Measurements from ENCODE around the gene C1orf116. TPM values are rescaled to one million over a fixed set of nuclear protein-coding genes. Genes with fewer than 3 reads are reported as not detected.

C1orf116 gene
- total RNA-seq, 2 experiments from 2014 or later = not detected

- H3K4me3 Mint-ChIP-seq = no peak overlapping the region
- H3K4me1 Mint-ChIP-seq = no peaks in the 10 kb centered on the region
- H3K27me3 Mint-ChIP-seq = peaks cover 29% of the 10 kb centered on the region
- ChIA-PET POLR2A (no interaction called here), CTCF (no interaction called here)
- no peak overlapping the region for H3K27ac Mint-ChIP-seq
- H3K36me3 Mint-ChIP-seq (ENCODE audit: low read depth) = no peaks in the 10 kb centered on the region
- H3K9me3 Mint-ChIP-seq = no peaks in the 10 kb centered on the region
- no peak for DNase-seq
Observed at GRCh38 chr1:207007352-207008033, 25.1 kb downstream of the C1orf116 start.

DNA sequence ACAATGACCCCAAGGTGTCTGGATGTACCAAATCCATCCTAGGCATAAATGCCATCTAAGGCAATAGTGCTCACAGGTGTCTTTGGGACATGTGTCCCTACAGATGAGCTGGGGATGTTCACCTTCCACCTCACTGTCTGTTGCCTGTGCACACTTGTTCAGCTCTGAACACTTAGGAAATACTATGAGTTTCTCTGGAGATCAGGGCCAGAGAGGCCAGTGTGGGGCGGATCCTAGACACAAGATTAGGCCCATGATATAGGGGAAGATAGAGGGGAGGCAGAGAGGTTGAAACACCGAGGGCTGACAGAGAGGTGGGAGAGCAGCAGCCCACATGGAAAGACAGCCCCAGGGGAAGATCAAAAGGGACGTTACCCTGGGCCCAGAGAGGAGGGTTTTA is 25.6 kb downstream of the C1orf116 start:
- Mint-ChIP-seq H3K36me3 (ENCODE audit: low read depth) (no peaks in the 10 kb centered on the region), H3K27me3 (peaks cover 23% of the 10 kb centered on the region), H3K27ac (no peak overlapping the region), H3K9me3 (no peaks in the 10 kb centered on the region), H3K4me1 (no peaks in the 10 kb centered on the region), H3K4me3 (no peak overlapping the region)
- ChIA-PET POLR2A (no interaction called here), CTCF (no interaction called here)
- DNase-seq = no peak

- no peak overlapping the region for H3K27ac Mint-ChIP-seq
- no peak for DNase-seq
- H3K4me1 Mint-ChIP-seq = no peaks in the 10 kb centered on the region
- ChIA-PET POLR2A (no interaction called here), CTCF (interaction anchor here (1.0 kb wide), 2 partner anchors 20 to 60 kb away, joined by 3 read pairs; partner anchors contain the start of gene PIGR)
- no peaks in the 10 kb centered on the region for H3K36me3 Mint-ChIP-seq (ENCODE audit: low read depth)
- H3K4me3 Mint-ChIP-seq = no peak overlapping the region
- H3K9me3 Mint-ChIP-seq = no peaks in the 10 kb centered on the region
- H3K27me3 Mint-ChIP-seq = peaks cover 19% of the 10 kb centered on the region
Observed at GRCh38 chr1:207006083-207006482, 26.5 kb downstream of the C1orf116 start.

DNA sequence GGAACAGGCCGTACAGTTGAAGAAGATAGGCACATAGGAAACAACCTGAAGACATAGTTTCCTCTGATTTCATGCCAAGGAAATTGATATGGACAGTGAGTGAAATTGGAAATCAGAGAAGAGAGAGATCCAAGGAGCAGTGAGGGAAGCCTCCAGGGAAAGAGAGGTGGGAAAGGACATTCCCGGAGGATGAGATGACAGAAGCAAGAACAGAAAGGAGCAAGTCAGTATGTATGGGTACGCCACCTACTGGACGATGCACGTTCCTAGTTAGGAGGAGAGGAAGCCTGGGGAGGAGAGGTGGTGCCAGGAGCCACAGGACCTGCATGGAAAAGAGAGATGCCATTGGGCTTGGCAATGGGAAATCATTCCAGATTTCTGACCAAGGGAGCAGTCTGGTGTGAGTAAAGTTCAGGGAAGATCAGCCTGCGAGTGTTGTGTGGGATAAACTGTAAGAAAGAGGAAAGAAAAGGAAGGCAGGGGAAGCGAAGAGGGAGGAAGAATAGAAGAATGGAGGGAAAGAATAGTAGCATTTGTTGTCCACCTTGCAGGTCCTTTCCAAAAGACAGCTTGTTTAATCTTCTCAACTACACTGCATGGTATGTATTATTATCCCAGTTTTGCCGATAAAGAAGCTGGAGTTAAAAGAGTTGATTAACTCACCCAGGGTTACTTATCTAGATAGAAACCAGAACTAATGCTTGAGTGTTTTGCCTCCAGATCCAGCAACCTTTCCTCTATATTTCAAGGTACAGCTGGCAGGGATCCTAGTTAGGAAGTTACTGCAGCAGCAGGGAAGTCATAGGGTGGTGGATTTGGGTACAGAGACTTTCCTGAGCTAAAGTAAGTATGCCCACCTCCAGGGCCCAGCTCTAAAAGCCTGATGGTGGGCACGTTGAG is 27.4 kb downstream of the C1orf116 start:
- Mint-ChIP-seq H3K27me3 (peaks cover 18% of the 10 kb centered on the region), H3K4me1 (no peaks in the 10 kb centered on the region), H3K36me3 (ENCODE audit: low read depth) (no peaks in the 10 kb centered on the region), H3K4me3 (no peak overlapping the region), H3K9me3 (no peaks in the 10 kb centered on the region), H3K27ac (no peak overlapping the region)
- peak; percentile 54 for DNase-seq
- ChIA-PET POLR2A (no interaction called here), CTCF (interaction anchor here (0.8 to 1.8 kb wide), 8 partner anchors 15 to 66 kb away, joined by 3 to 4 read pairs (median 3); partner anchors contain the start of gene PIGR)

- no peak overlapping the region for H3K4me3 Mint-ChIP-seq
- no peaks in the 10 kb centered on the region for H3K9me3 Mint-ChIP-seq
- peaks cover 27% of the 10 kb centered on the region for H3K27me3 Mint-ChIP-seq
- CTCF ChIA-PET = interaction anchor here (1.2 to 1.8 kb wide), 3 partner anchors 12 to 21 kb away, joined by 3 to 4 read pairs (median 4); no protein-coding TSS in a partner anchor
- H3K4me1 Mint-ChIP-seq = no peaks in the 10 kb centered on the region
- no peak for DNase-seq
- POLR2A ChIA-PET = no interaction called here
- H3K27ac Mint-ChIP-seq = no peak overlapping the region
- no peaks in the 10 kb centered on the region for H3K36me3 Mint-ChIP-seq (ENCODE audit: low read depth)
Observed at GRCh38 chr1:207003210-207003609, 29.3 kb downstream of the C1orf116 start.

- CTCF ChIA-PET = interaction anchor here (1.7 kb wide), 1 partner anchor 22 kb away, joined by 3 read pairs; no protein-coding TSS in a partner anchor
- no peak for DNase-seq
- H3K4me1 Mint-ChIP-seq = no peaks in the 10 kb centered on the region
- H3K27ac Mint-ChIP-seq = no peak overlapping the region
- no peaks in the 10 kb centered on the region for H3K36me3 Mint-ChIP-seq (ENCODE audit: low read depth)
- peaks cover 27% of the 10 kb centered on the region for H3K27me3 Mint-ChIP-seq
- POLR2A ChIA-PET = no interaction called here
- H3K4me3 Mint-ChIP-seq = no peak overlapping the region
- H3K9me3 Mint-ChIP-seq = no peaks in the 10 kb centered on the region
Observed at GRCh38 chr1:207002724-207003146, 29.8 kb downstream of the C1orf116 start.

GRCh38 chr1:207001492-207002245 is 30.9 kb downstream of the C1orf116 start:
- ChIA-PET POLR2A (no interaction called here), CTCF (interaction anchor here (1.1 to 1.7 kb wide), 2 partner anchors 23 to 34 kb away, joined by 3 read pairs; no protein-coding TSS in a partner anchor)
- Mint-ChIP-seq H3K4me3 (no peak overlapping the region), H3K4me1 (no peaks in the 10 kb centered on the region), H3K27me3 (peaks cover 28% of the 10 kb centered on the region), H3K9me3 (no peaks in the 10 kb centered on the region), H3K36me3 (ENCODE audit: low read depth) (no peaks in the 10 kb centered on the region), H3K27ac (no peak overlapping the region)
- DNase-seq = no peak

- no peak for DNase-seq
- ChIA-PET CTCF (no interaction called here), POLR2A (no interaction called here)
- Mint-ChIP-seq H3K27me3 (peaks cover 31% of the 10 kb centered on the region), H3K36me3 (ENCODE audit: low read depth) (no peaks in the 10 kb centered on the region), H3K4me1 (no peaks in the 10 kb centered on the region), H3K27ac (no peak overlapping the region), H3K9me3 (no peaks in the 10 kb centered on the region), H3K4me3 (no peak overlapping the region)
Observed at GRCh38 chr1:207000651-207001291, 31.8 kb downstream of the C1orf116 start.

- H3K27ac Mint-ChIP-seq = no peak overlapping the region
- CTCF ChIA-PET = interaction anchor here (0.6 to 1.3 kb wide), 4 partner anchors 15 to 386 kb away, joined by 3 read pairs; partner anchors contain the start of gene EIF2D
- H3K27me3 Mint-ChIP-seq = peaks cover 34% of the 10 kb centered on the region
Observed at GRCh38 chr1:206998816-206999215, 33.7 kb downstream of the C1orf116 start.

DNA sequence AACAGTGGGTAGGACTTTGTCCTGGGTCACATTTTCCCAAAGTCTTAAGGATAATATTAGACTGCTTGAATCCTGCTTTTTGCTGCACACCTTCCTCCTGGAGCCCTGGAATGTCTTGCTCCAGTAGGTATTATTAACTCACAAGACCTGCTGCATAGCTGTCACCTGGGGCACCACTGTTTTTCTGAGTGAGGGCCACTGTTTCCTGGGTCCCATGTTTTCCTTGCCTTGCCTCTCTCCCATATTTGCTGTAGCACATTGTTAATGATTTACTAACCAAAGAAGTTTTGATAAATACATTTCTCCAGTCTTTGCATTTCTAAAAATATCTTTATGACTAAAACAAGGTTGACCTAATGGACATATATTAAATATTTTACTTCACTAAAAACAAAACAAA is 39.8 kb downstream of the C1orf116 start:
- POLR2A ChIA-PET = no interaction called here
- H3K27me3 Mint-ChIP-seq = peaks cover 58% of the 10 kb centered on the region

More at GRCh38 chr1:206998816-206999215, 33.7 kb downstream of the C1orf116 start:
- H3K4me3 Mint-ChIP-seq = no peak overlapping the region
- H3K9me3 Mint-ChIP-seq = no peaks in the 10 kb centered on the region
- POLR2A ChIA-PET = no interaction called here
- H3K4me1 Mint-ChIP-seq = no peaks in the 10 kb centered on the region
- no peak for DNase-seq
- no peaks in the 10 kb centered on the region for H3K36me3 Mint-ChIP-seq (ENCODE audit: low read depth)

GRCh38 chr1:206987873-206988272 is 44.7 kb downstream of the C1orf116 start:
- Mint-ChIP-seq H3K27me3 (peaks cover 56% of the 10 kb centered on the region), H3K4me3 (no peak overlapping the region), H3K27ac (no peak overlapping the region), H3K9me3 (no peaks in the 10 kb centered on the region), H3K4me1 (no peaks in the 10 kb centered on the region), H3K36me3 (ENCODE audit: low read depth) (no peaks in the 10 kb centered on the region)
- CTCF ChIA-PET = no interaction called here
- POLR2A ChIA-PET = no interaction called here
- DNase-seq = no peak

More for the DNA sequence above, 39.8 kb downstream of the C1orf116 start:
- no peak overlapping the region for H3K27ac Mint-ChIP-seq
- H3K9me3 Mint-ChIP-seq = no peaks in the 10 kb centered on the region
- no peak for DNase-seq
- H3K36me3 Mint-ChIP-seq (ENCODE audit: low read depth) = no peaks in the 10 kb centered on the region
- H3K4me3 Mint-ChIP-seq = no peak overlapping the region
- no peaks in the 10 kb centered on the region for H3K4me1 Mint-ChIP-seq
- CTCF ChIA-PET = interaction anchor here (0.6 kb wide), 1 partner anchor 145 kb away, joined by 3 read pairs; no protein-coding TSS in a partner anchor

DNA sequence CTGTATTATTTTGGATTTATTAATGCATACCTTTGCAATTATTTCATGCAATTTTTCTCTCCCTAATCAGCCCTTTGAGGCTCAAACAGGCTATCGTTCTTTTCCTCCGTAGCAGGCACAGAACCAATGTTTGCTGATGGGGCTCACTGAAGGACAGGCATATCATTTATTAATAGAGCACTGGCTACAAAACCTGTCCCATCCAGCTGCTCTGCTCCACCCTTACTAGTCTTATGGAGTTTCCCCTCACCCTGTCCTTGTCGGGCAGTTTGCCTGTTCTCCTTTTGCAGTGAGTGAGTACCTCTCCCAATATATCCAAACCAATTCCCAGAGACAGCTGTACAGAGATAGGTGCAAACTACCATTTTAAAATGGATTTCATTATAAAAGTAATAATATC is 45.7 kb downstream of the C1orf116 start:
- DNase-seq = no peak
- no peaks in the 10 kb centered on the region for H3K4me1 Mint-ChIP-seq
- no peaks in the 10 kb centered on the region for H3K9me3 Mint-ChIP-seq
- POLR2A ChIA-PET = no interaction called here
- H3K4me3 Mint-ChIP-seq = no peak overlapping the region
- CTCF ChIA-PET = interaction anchor here (1.1 to 1.6 kb wide), 3 partner anchors 9 to 52 kb away, joined by 3 read pairs; no protein-coding TSS in a partner anchor
- no peak overlapping the region for H3K27ac Mint-ChIP-seq
- no peaks in the 10 kb centered on the region for H3K36me3 Mint-ChIP-seq (ENCODE audit: low read depth)
- peaks cover 50% of the 10 kb centered on the region for H3K27me3 Mint-ChIP-seq

All from activated CD4-positive, alpha-beta T cell treated with anti-CD3 and anti-CD28 coated beads, Interleukin-2, amount 10 ng/mL, durations not matched to agents 7 days and 5 days (primary cell).